ENCODE data around the gene MAN1C1. TPM values are rescaled to one million over a fixed set of nuclear protein-coding genes. Genes with fewer than 3 reads are reported as not detected.

MAN1C1 gene
- 10 to 100 TPM; 16.8 to 17.9 TPM for total RNA-seq

- H3K27me3 Mint-ChIP-seq (ENCODE audit: low read depth): peaks cover 22% of the 10 kb centered on the region
- ChIA-PET POLR2A (interaction anchor here (0.6 to 1.3 kb wide), 3 partner anchors 55 to 158 kb away, joined by 3 to 4 read pairs (median 3); no protein-coding TSS in a partner anchor), CTCF (interaction anchor here (1.0 to 4.8 kb wide), 4 partner anchors 7 to 60 kb away, joined by 3 to 38 read pairs (median 4); no protein-coding TSS in a partner anchor)
- DNase-seq: peak; percentile 79
- peak within 1 kb of the TSS; percentile 66 for H3K4me3 Mint-ChIP-seq
- no peaks in the 10 kb centered on the region for H3K9me3 Mint-ChIP-seq (ENCODE audit: insufficient read depth)
- peaks cover 59% of the 10 kb centered on the region for H3K4me1 Mint-ChIP-seq (ENCODE audit: low read depth)
- peak within 1 kb of the TSS; percentile 59 for H3K27ac Mint-ChIP-seq
- peaks cover 22% of the 10 kb centered on the region for H3K36me3 Mint-ChIP-seq (ENCODE audit: low read depth)
- ATAC-seq: peak; percentile 69
Measured at GRCh38 chr1:25616095-25616986, at the start of gene MAN1C1. TSS of gene MAN1C1 (plus strand) at chr1:25616791. CDS start at chr1:25617798, 1,007 bp downstream.

- H3K27ac Mint-ChIP-seq: no peak overlapping the region
- DNase-seq: no peak
- ATAC-seq: no peak
- H3K36me3 Mint-ChIP-seq (ENCODE audit: low read depth): peaks cover 29% of the 10 kb centered on the region
- H3K4me1 Mint-ChIP-seq (ENCODE audit: low read depth): peaks cover 71% of the 10 kb centered on the region
- ChIA-PET POLR2A (interaction anchor here (0.6 kb wide), 1 partner anchor 12 kb away, joined by 3 read pairs; no protein-coding TSS in a partner anchor), CTCF (interaction anchor here (1.2 to 3.2 kb wide), 5 partner anchors 12 to 231 kb away, joined by 3 to 19 read pairs (median 11); no protein-coding TSS in a partner anchor)
- no peak overlapping the region for H3K4me3 Mint-ChIP-seq
- H3K9me3 Mint-ChIP-seq (ENCODE audit: insufficient read depth): no peaks in the 10 kb centered on the region
- H3K27me3 Mint-ChIP-seq (ENCODE audit: low read depth): no peaks in the 10 kb centered on the region
Measured at GRCh38 chr1:25567710-25568089, 48.9 kb upstream of the MAN1C1 start.

- DNase-seq (no peak), ATAC-seq (no peak)
- H3K27ac Mint-ChIP-seq: peak overlapping the region; percentile 20
- H3K4me3 Mint-ChIP-seq: no peak overlapping the region
- CTCF ChIA-PET: interaction anchor here (1.2 to 2.8 kb wide), 2 partner anchors 11 to 230 kb away, joined by 4 to 11 read pairs; no protein-coding TSS in a partner anchor
- POLR2A ChIA-PET: interaction anchor here (0.6 kb wide), 1 partner anchor 12 kb away, joined by 3 read pairs; no protein-coding TSS in a partner anchor
- peaks cover 67% of the 10 kb centered on the region for H3K4me1 Mint-ChIP-seq (ENCODE audit: low read depth)
- H3K36me3 Mint-ChIP-seq (ENCODE audit: low read depth): peaks cover 25% of the 10 kb centered on the region
- H3K9me3 Mint-ChIP-seq (ENCODE audit: insufficient read depth): no peaks in the 10 kb centered on the region
- H3K27me3 Mint-ChIP-seq (ENCODE audit: low read depth): no peaks in the 10 kb centered on the region
Measured at GRCh38 chr1:25568090-25568833, 48.3 kb upstream of the MAN1C1 start.

GRCh38 chr1:25568834-25569596, 47.6 kb upstream of the MAN1C1 start:
- POLR2A ChIA-PET: no interaction called here
- CTCF ChIA-PET: no interaction called here
- Mint-ChIP-seq H3K4me1 (ENCODE audit: low read depth) (peaks cover 59% of the 10 kb centered on the region), H3K27me3 (ENCODE audit: low read depth) (no peaks in the 10 kb centered on the region), H3K4me3 (no peak overlapping the region), H3K27ac (peak overlapping the region; percentile 20), H3K36me3 (ENCODE audit: low read depth) (peaks cover 24% of the 10 kb centered on the region), H3K9me3 (ENCODE audit: insufficient read depth) (no peaks in the 10 kb centered on the region)
- ATAC-seq (no peak), DNase-seq (no peak)

GRCh38 chr1:25569597-25570396, 46.8 kb upstream of the MAN1C1 start:
- ChIA-PET POLR2A (no interaction called here), CTCF (interaction anchor here (1.3 kb wide), 1 partner anchor 10 kb away, joined by 4 read pairs; no protein-coding TSS in a partner anchor)
- Mint-ChIP-seq H3K4me1 (ENCODE audit: low read depth) (peaks cover 51% of the 10 kb centered on the region), H3K27me3 (ENCODE audit: low read depth) (no peaks in the 10 kb centered on the region), H3K9me3 (ENCODE audit: insufficient read depth) (no peaks in the 10 kb centered on the region), H3K4me3 (no peak overlapping the region), H3K27ac (no peak overlapping the region), H3K36me3 (ENCODE audit: low read depth) (peaks cover 18% of the 10 kb centered on the region)
- ATAC-seq (no peak), DNase-seq (no peak)

- no peaks in the 10 kb centered on the region for H3K27me3 Mint-ChIP-seq (ENCODE audit: low read depth)
- peaks cover 11% of the 10 kb centered on the region for H3K36me3 Mint-ChIP-seq (ENCODE audit: low read depth)
- DNase-seq (no peak), ATAC-seq (no peak)
- no peaks in the 10 kb centered on the region for H3K9me3 Mint-ChIP-seq (ENCODE audit: insufficient read depth)
- POLR2A ChIA-PET: no interaction called here
- no peak overlapping the region for H3K27ac Mint-ChIP-seq
- CTCF ChIA-PET: interaction anchor here (1.3 kb wide), 1 partner anchor 9 kb away, joined by 4 read pairs; no protein-coding TSS in a partner anchor
- H3K4me1 Mint-ChIP-seq (ENCODE audit: low read depth): peaks cover 40% of the 10 kb centered on the region
- H3K4me3 Mint-ChIP-seq: no peak overlapping the region
Measured at GRCh38 chr1:25570798-25571521, 45.6 kb upstream of the MAN1C1 start.

- Mint-ChIP-seq H3K27me3 (ENCODE audit: low read depth) (no peaks in the 10 kb centered on the region), H3K4me1 (ENCODE audit: low read depth) (peaks cover 34% of the 10 kb centered on the region), H3K27ac (no peak overlapping the region), H3K9me3 (ENCODE audit: insufficient read depth) (no peaks in the 10 kb centered on the region), H3K36me3 (ENCODE audit: low read depth) (peaks cover 6% of the 10 kb centered on the region), H3K4me3 (no peak overlapping the region)
- ChIA-PET CTCF (interaction anchor here (1.2 to 2.9 kb wide), 6 partner anchors 9 to 67 kb away, joined by 4 to 16 read pairs (median 8); partner anchors contain the start of gene LDLRAP1), POLR2A (interaction anchor here (0.7 kb wide), 1 partner anchor 18 kb away, joined by 3 read pairs; no protein-coding TSS in a partner anchor)
- ATAC-seq (no peak), DNase-seq (no peak)
Measured at GRCh38 chr1:25571522-25571970, 45.0 kb upstream of the MAN1C1 start.

- Mint-ChIP-seq H3K4me1 (ENCODE audit: low read depth) (peaks cover 28% of the 10 kb centered on the region), H3K9me3 (ENCODE audit: insufficient read depth) (no peaks in the 10 kb centered on the region), H3K36me3 (ENCODE audit: low read depth) (peaks cover 5% of the 10 kb centered on the region), H3K4me3 (no peak overlapping the region), H3K27ac (no peak overlapping the region), H3K27me3 (ENCODE audit: low read depth) (no peaks in the 10 kb centered on the region)
- ChIA-PET CTCF (interaction anchor here (0.7 to 2.9 kb wide), 22 partner anchors 7 to 231 kb away, joined by 3 to 19 read pairs (median 4); partner anchors contain the start of gene LDLRAP1), POLR2A (interaction anchor here (0.7 to 1.0 kb wide), 2 partner anchors 17 to 340 kb away, joined by 3 read pairs; no protein-coding TSS in a partner anchor)
- DNase-seq (no peak), ATAC-seq (no peak)
Measured at GRCh38 chr1:25572107-25572506, 44.5 kb upstream of the MAN1C1 start.

- ChIA-PET POLR2A (interaction anchor here (1.0 kb wide), 1 partner anchor 341 kb away, joined by 3 read pairs; no protein-coding TSS in a partner anchor), CTCF (interaction anchor here (0.7 to 2.9 kb wide), 22 partner anchors 8 to 230 kb away, joined by 3 to 19 read pairs (median 4); partner anchors contain the start of gene LDLRAP1)
- H3K9me3 Mint-ChIP-seq (ENCODE audit: insufficient read depth): no peaks in the 10 kb centered on the region
- no peaks in the 10 kb centered on the region for H3K27me3 Mint-ChIP-seq (ENCODE audit: low read depth)
- peaks cover 2% of the 10 kb centered on the region for H3K36me3 Mint-ChIP-seq (ENCODE audit: low read depth)
- H3K4me3 Mint-ChIP-seq: no peak overlapping the region
- DNase-seq: peak; percentile 67
- ATAC-seq: peak; percentile 72
- H3K4me1 Mint-ChIP-seq (ENCODE audit: low read depth): peaks cover 22% of the 10 kb centered on the region
- no peak overlapping the region for H3K27ac Mint-ChIP-seq
Measured at GRCh38 chr1:25572708-25573590, 43.6 kb upstream of the MAN1C1 start.
